ENCODE results near the gene CELF2. TPM values are rescaled to one million over a fixed set of nuclear protein-coding genes. Genes with fewer than 3 reads are reported as not detected.

CELF2 gene
- total and polyA plus RNA-seq, 8 donors = 58.0 to 107 (median 65.9) TPM

DNA sequence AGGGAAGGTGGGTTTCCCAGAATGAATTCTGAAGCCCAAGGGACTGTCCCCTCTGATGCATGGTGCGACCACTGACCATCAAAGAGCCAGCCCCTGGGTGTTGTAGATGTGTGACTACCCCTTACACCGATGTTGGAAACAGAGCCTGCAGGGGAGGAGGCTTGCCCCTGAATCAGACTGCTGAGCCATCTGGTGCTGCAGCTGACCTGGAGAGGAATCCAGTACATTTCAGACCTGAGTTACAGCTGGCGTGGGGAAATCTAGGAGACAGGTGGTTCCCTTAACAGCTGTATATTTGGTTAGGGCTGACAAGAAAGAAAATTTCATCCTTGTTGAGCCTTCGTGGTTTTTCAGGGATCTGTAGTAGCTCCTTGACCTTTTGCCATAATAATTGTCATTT lies 195.5 kb downstream of the CELF2 start:
- TF ChIP-seq, protein P1, sequence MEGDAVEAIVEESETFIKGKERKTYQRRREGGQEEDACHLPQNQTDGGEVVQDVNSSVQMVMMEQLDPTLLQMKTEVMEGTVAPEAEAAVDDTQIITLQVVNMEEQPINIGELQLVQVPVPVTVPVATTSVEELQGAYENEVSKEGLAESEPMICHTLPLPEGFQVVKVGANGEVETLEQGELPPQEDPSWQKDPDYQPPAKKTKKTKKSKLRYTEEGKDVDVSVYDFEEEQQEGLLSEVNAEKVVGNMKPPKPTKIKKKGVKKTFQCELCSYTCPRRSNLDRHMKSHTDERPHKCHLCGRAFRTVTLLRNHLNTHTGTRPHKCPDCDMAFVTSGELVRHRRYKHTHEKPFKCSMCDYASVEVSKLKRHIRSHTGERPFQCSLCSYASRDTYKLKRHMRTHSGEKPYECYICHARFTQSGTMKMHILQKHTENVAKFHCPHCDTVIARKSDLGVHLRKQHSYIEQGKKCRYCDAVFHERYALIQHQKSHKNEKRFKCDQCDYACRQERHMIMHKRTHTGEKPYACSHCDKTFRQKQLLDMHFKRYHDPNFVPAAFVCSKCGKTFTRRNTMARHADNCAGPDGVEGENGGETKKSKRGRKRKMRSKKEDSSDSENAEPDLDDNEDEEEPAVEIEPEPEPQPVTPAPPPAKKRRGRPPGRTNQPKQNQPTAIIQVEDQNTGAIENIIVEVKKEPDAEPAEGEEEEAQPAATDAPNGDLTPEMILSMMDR (IDR thresholded peaks at IDR 0.05) = no peak
- peaks cover 0 to 71% of the 10 kb centered on the region in 2 donors for H3K4me1 ChIP-seq
- no peak overlapping the region for H3K4me3 ChIP-seq
- no peak overlapping the region for H3K27ac ChIP-seq
- H3K36me3 ChIP-seq = peaks cover 0 to 16% of the 10 kb centered on the region in 2 donors
- no peaks in the 10 kb centered on the region for H3K27me3 ChIP-seq
- H3K9me3 ChIP-seq = no peaks in the 10 kb centered on the region
- no peak for ATAC-seq
- DNase-seq = no peak
- intact Hi-C loops (cut with DNase I) = no loop called here

GRCh38 chr10:11214407-11214806 lies 196.7 kb downstream of the CELF2 start:
- no peak overlapping the region for H3K4me3 ChIP-seq
- intact Hi-C loops (cut with DNase I) = no loop called here
- H3K9me3 ChIP-seq = no peaks in the 10 kb centered on the region
- peaks cover 0 to 63% of the 10 kb centered on the region in 2 donors for H3K4me1 ChIP-seq
- no peak for ATAC-seq
- H3K27ac ChIP-seq = no peak overlapping the region
- no peak for DNase-seq
- no peaks in the 10 kb centered on the region for H3K27me3 ChIP-seq
- TF ChIP-seq, protein P1 (IDR thresholded peaks at IDR 0.05) = no peak
- peaks cover 0 to 28% of the 10 kb centered on the region in 2 donors for H3K36me3 ChIP-seq

DNA sequence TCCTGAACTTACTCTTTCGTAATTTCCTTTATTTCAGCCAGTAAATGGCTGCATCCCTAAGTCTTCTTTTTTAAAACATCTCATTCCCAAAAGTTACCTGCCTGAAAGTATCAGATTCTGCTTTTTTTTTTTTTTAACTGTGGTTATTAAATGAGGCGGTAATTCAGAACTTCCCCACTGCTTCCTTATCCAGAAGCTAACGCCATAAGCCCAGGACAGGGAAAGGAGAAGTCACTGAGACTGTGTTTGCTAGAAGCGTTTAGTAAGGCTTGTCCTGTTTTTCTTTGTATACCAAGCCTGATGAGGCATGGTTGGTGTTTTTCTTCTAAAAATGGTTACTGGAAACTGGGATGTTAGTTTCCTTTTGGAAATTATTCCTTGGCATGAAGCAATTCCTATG lies 197.8 kb downstream of the CELF2 start:
- H3K36me3 ChIP-seq = peaks cover 0 to 39% of the 10 kb centered on the region in 2 donors
- TF ChIP-seq, protein P1 (IDR thresholded peaks at IDR 0.05) = no peak
- DNase-seq = no peak
- ATAC-seq = no peak
- H3K4me1 ChIP-seq = peaks cover 0 to 52% of the 10 kb centered on the region in 2 donors
- intact Hi-C loops (cut with DNase I) = no loop called here
- H3K27ac ChIP-seq = no peak overlapping the region
- no peak overlapping the region for H3K4me3 ChIP-seq
- H3K27me3 ChIP-seq = no peaks in the 10 kb centered on the region
- no peaks in the 10 kb centered on the region for H3K9me3 ChIP-seq

DNA sequence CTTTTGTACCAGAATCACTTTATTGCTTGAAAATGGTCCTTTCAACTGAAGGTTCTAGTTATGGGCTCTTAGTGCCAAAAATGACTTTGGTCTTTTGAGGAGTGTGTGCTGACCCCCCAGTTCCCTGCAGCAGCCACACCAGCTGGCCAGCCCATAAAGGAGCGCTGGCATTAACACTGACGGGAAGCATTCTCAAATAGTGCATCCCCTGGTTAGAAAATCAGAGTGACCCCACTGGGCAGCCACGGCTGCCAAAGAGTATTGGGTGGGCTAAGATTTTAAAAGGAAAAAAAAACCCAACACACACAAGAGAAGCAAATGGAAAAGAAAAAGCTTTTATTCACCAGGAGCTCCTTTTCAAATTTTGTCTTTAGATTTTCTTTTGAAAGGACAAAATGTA lies 199.8 kb downstream of the CELF2 start:
- DNase-seq = no peak
- Histone ChIP-seq H3K4me1 (peaks cover 0 to 40% of the 10 kb centered on the region in 2 donors), H3K27me3 (no peaks in the 10 kb centered on the region), H3K4me3 (no peak overlapping the region), H3K27ac (no peak overlapping the region), H3K9me3 (no peaks in the 10 kb centered on the region), H3K36me3 (peaks cover 0 to 52% of the 10 kb centered on the region in 2 donors)
- TF ChIP-seq, protein P1 (IDR thresholded peaks at IDR 0.05) = no peak
- no peak for ATAC-seq
- intact Hi-C loops (cut with DNase I) = no loop called here

DNA sequence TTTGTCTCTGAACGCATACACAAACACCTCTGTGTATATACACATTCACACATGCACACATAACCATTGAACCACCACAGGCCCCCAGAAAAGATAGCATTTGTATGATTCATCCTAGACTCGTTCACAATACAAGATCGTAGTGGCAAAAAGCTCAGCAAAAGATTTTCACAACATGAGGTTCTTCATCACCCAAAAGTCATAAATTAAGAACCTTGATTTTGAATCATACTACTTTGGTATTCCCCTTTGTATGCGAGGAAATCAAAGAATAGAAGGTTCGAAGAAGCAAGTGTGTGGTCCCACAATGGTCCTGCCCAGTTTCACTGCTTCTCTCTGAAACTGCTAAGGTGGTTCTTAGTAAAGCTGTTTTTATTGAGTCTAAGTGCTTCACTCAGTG lies 200.7 kb downstream of the CELF2 start:
- Histone ChIP-seq H3K4me3 (no peak overlapping the region), H3K36me3 (peaks cover 0 to 52% of the 10 kb centered on the region in 2 donors), H3K4me1 (peaks cover 0 to 32% of the 10 kb centered on the region in 2 donors), H3K27me3 (no peaks in the 10 kb centered on the region), H3K27ac (no peak overlapping the region), H3K9me3 (no peaks in the 10 kb centered on the region)
- intact Hi-C loops (cut with DNase I) = no loop called here
- DNase-seq = no peak
- ATAC-seq = no peak
- TF ChIP-seq, protein P1 (IDR thresholded peaks at IDR 0.05) = no peak

Data from left lung (tissue), 10 donors.